ENCODE measurements around the gene EXOC6B. TPM values are rescaled to one million over a fixed set of nuclear protein-coding genes. Genes with fewer than 3 reads are reported as not detected.

Gene EXOC6B
- total RNA-seq, 1 experiment from 2014 or later = 40.1 TPM

GRCh38 chr2:72862239-72862988, 36.6 kb upstream of the EXOC6B start:
- peak overlapping the region in 1 of 3 experiments; percentile 50; a peak in 1 of 7 replicates for H3K27ac Mint-ChIP-seq
- H3K4me1 Mint-ChIP-seq = peaks cover 9 to 14% of the 10 kb centered on the region in 2 experiments
- TF ChIP-seq, protein P1, sequence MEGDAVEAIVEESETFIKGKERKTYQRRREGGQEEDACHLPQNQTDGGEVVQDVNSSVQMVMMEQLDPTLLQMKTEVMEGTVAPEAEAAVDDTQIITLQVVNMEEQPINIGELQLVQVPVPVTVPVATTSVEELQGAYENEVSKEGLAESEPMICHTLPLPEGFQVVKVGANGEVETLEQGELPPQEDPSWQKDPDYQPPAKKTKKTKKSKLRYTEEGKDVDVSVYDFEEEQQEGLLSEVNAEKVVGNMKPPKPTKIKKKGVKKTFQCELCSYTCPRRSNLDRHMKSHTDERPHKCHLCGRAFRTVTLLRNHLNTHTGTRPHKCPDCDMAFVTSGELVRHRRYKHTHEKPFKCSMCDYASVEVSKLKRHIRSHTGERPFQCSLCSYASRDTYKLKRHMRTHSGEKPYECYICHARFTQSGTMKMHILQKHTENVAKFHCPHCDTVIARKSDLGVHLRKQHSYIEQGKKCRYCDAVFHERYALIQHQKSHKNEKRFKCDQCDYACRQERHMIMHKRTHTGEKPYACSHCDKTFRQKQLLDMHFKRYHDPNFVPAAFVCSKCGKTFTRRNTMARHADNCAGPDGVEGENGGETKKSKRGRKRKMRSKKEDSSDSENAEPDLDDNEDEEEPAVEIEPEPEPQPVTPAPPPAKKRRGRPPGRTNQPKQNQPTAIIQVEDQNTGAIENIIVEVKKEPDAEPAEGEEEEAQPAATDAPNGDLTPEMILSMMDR (conservative IDR thresholded peaks at IDR 0.05) = peak; percentile 100
- peak overlapping the region; percentile 53 for H3K4me2 ChIP-seq (ENCODE audit: insufficient read depth, insufficient read length, low read length)
- H3K23ac ChIP-seq (ENCODE audit: insufficient read length, low read depth, low read length) = no peak overlapping the region
- H2BK20ac ChIP-seq (ENCODE audit: low read depth, low read length, poor library complexity, severe bottlenecking) = no peak overlapping the region
- H3K9me3 Mint-ChIP-seq = no peaks in the 10 kb centered on the region
- H2AFZ ChIP-seq (ENCODE audit: low read length) = peak overlapping the region; percentile 86
- no peak overlapping the region for H2BK12ac ChIP-seq (ENCODE audit: insufficient read length, low read depth, low read length)
- no peak overlapping the region for H3K9ac ChIP-seq (ENCODE audit: extremely low read depth, insufficient read length, low read length)
- no peaks in the 10 kb centered on the region for H3K36me3 Mint-ChIP-seq (ENCODE audit: insufficient read depth in 1 of 3, low read depth in 3 of 3)
- no peak overlapping the region for H3K14ac ChIP-seq (ENCODE audit: insufficient read depth, low read length)
- no peaks in the 10 kb centered on the region for H3K4me1 ChIP-seq (ENCODE audit: insufficient read depth, low read length)
- DNase-seq = peak; percentile 96
- no peak overlapping the region for H3K4ac ChIP-seq (ENCODE audit: low read depth, low read length)
- no CpG with 5 or more reads among the region's 33 CpGs for WGBS (ENCODE audit: extremely low coverage, insufficient read length, low lambda C conversion rate)
- H4K91ac ChIP-seq (ENCODE audit: insufficient read length, low read depth, low read length) = no peak overlapping the region
- H3K79me2 ChIP-seq (ENCODE audit: insufficient read depth, low read length) = no peaks in the 10 kb centered on the region
- no peak overlapping the region for H2BK120ac ChIP-seq (ENCODE audit: low read depth, low read length, poor library complexity, severe bottlenecking)
- H3K18ac ChIP-seq (ENCODE audit: insufficient read length, low read depth, low read length) = peak overlapping the region; percentile 43
- H3K79me1 ChIP-seq (ENCODE audit: insufficient read depth, low read depth, low read length, poor library complexity, severe bottlenecking) = no peaks in the 10 kb centered on the region
- H4K5ac ChIP-seq (ENCODE audit: insufficient read length, low read depth, low read length) = no peak overlapping the region
- H4K20me1 ChIP-seq (ENCODE audit: control insufficient read depth, insufficient read depth, insufficient read length) = no peaks in the 10 kb centered on the region
- H3K27ac ChIP-seq (ENCODE audit: insufficient read length, low read depth, low read length) = no peak overlapping the region
- H3K23me2 ChIP-seq (ENCODE audit: insufficient read length, low read depth, low read length, poor library complexity, severe bottlenecking) = peaks cover 8% of the 10 kb centered on the region
- no peaks in the 10 kb centered on the region for H3K9me3 ChIP-seq (ENCODE audit: control insufficient read depth, low read depth, low read length)
- H4K8ac ChIP-seq (replicated peaks; ENCODE audit: insufficient read length, low read depth, low read length) = no peak overlapping the region
- no peak overlapping the region for H2BK15ac ChIP-seq (ENCODE audit: low read depth, low read length)
- H3K4me3 Mint-ChIP-seq = peak overlapping the region; percentile 68 to 75
- H3K27me3 ChIP-seq (ENCODE audit: insufficient read depth, low read length) = no peaks in the 10 kb centered on the region; the same call in 1 of the 2 replicates
- H2AK5ac ChIP-seq (ENCODE audit: insufficient read length, low read length) = no peak overlapping the region
- peaks cover 22% of the 10 kb centered on the region for H3K27me3 Mint-ChIP-seq (ENCODE audit: low read depth)
- H2BK5ac ChIP-seq (ENCODE audit: insufficient read length, low read length) = no peak overlapping the region
- no peak overlapping the region for H3K56ac ChIP-seq (ENCODE audit: insufficient read length, low read depth, low read length)
- H3T11ph ChIP-seq (ENCODE audit: low read length) = no peak overlapping the region
